NCI-H226 (cell line): Measurements from ENCODE around the gene TMOD4.
"Not testable (repeated sequence)": the region's sequence is repeated elsewhere in the genome, so short reads cannot be mapped to it uniquely, and the experiment has no call there.

Source experiments
- DNase-seq: peaks from one replicate; pipeline ENCODE4 v3.0.0-alpha.2; 2015

The TMOD4 gene

DNA sequence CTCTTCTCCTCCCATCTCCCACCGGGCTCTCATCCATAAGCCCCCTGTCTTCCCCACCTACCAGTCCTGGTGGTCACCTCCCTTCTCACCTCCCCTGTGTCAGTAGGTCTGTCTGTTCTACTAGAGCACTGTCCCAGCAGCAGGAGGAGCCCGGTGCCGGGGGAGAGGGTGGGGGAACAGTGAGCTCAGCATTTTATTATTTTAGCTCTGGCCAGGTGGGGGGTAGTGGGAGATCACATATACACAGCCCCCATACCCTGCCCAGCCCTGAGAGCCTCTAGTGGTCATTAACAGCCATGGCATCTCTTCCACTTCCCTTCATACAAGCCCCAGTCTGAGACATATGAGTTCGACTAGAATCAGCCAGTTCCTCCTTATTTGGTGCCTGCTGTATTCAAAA, at the start of gene TMOD4:
TMOD4 (minus strand) TSS at position 119 of the 400 bp plus-strand sequence. CDS start 1,106 bp downstream, outside the sequence.
- DNase-seq = no peak

DNA sequence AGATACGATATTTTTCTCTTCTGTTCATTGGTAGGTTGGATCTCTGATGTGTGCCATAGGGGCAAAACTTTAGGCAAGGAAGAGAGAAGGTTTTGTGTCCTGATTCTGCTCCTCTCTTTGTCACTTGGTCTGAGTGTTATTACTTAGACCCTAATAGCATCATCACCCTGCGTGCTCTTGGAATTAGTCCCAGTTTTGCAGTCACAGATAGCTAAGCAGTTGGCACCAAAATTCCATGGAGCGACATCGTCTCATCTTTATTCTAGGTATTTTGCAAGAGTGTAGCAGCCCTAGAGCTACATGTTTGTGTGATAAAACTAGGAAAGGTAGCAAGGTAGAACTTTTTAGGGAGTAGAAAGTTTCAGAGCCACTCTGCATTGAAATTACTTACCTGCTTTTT, 46.3 kb upstream of the TMOD4 start:
- peak; percentile 26 for DNase-seq

DNA sequence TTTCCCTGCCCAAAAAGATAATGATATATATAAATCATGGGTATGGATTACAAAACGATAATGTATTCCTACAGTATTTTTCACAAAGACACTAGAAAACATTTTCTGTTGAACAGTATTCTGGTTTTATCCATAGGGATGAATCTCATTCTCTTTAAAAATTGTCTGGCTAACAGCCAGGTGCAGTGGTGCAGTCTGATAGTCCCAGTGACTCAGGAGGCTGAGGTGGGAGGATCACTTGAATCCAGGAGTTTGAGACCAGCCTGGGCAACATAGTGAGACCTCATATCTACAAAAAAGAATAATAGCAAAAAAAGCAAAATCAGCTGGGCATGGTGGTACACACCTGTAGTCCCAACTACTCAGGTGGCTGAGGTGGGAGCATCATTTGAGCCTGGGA, 45.8 kb upstream of the TMOD4 start:
- peak; percentile 26 for DNase-seq

DNA sequence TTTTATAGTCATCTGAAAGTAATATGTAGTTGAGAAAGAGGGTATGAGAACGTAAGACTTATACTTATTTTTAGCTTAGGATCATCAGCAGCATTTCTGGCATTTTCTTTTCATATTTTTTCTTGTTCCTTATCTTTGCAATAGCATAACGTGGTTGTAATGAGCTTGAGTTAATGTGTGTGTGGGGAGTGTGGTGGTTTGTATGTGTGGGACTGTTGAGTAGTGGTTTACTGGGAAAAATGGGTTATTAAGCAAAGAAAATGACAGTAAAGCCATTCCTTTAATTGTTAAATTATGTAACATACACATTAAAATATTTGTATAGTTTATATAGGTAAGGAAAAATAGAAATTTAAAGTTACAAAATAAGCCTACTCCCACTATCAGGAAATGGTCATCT, 37.8 kb upstream of the TMOD4 start:
- DNase-seq = no peak

DNA sequence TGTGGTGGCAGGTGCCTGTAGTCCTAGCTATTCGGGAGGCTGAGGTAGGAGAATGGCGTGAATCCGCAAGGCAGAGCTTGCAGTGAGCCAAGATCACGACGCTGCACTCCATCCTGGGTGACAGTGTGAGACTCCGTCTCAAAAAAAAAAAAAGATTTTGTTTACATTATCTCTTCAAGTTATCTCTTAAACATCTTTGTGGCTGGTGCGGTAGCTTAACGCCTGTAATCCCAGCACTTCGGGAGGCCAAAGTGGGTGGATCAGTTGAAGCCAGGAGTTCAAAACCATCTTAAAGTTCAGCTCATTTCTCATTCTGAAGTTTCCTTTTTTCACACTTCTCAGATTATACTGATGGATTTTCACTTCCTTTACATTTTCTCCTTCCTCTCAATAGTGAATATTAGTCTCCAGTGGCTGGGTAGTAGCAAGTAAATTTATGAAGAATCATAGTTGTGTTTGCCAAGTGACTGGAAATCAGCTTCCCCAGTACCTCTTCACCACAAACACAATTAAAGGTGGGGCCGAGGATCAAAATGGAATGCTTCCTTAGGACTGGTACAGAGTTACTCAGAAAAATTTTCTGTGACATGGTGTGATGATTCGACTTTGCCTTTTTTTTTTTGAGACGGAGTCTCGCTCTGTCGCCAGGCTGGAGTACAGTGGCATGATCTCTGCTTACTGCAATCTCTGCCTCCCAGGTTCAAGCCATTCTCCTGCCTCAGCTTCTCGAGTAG, 36.4 kb upstream of the TMOD4 start:
- DNase-seq = no peak

DNA sequence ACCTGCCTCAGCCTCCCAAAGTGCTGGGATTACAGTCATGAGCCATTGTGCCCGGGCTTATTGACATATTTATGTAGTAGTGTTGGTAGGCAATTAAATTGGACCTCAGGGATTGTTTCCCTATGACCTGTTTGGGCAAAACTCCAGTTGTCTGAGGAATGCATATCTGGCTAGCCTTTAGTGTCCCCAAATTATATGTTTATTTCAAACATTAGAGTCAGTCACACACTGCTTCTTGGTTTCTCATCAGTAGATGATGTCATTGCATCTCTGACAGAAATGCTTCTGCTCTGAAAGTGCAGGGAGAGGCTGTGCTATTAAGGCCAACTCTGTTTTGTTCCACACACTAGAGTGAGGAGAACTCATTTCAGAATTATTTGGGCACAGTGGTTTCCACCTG, 35.0 kb upstream of the TMOD4 start:
- no peak for DNase-seq

DNA sequence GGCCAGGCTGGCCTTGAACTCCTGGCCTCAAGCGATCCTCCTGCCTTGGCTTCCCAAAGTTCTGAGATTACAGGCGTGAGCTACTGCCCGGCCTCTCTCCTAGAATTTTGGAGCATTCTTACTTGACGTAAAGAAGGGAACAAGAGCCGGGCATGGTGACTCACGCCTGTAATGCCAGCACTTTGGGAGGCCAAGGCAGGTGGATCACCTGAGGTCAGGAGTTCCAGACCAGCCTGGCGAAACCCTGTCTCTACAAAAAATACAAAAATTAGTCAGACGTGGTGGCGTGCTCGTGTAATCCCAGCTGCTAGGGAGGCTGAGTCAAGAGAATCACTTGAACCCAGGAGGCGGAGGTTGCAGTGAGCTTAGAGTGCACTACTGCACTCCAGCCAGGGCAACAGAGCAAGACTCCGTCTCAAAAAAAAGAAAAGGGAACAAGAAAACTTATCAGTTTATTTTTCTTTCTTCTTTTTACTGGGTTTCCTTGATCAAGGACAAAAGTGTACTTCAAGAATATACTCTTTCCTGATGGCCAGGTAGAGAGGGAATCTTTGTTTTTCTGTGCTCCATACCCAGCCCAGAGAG, 29.7 kb upstream of the TMOD4 start:
- not testable (repeated sequence) for DNase-seq

DNA sequence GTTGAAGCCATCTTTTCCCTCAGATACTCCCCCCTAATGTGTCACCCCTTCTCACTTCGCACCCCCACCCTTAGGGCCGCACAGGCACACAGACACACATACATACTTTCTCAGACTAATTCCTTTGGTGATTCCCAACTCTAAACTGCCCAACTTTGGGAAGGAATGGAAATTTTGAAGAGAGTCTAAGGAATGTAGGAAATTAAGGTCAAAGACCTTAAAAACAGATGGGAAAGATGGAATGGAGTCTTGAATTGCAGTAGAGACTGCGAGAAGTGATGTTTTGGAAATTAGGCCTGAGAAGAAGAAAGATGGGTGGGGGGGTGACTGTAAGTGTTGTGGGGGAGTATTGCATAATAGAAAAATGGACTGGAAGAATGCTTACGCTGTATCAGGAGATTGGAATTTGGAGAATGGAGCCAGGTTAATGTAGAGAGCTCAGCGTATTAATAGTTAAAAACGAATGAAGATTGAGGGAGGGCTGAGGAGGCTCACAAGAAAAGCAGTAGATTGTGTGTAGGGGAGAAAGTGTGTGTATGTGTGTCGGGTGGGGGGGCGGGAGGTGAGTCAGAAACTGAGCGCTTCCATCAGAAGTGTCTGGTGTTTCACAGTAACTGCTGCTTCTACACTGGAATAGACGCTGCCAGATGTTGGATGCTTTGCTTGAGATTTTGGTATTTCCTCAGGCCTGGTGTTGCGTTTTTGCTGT, 24.2 kb upstream of the TMOD4 start:
- DNase-seq = peak; percentile 95

DNA sequence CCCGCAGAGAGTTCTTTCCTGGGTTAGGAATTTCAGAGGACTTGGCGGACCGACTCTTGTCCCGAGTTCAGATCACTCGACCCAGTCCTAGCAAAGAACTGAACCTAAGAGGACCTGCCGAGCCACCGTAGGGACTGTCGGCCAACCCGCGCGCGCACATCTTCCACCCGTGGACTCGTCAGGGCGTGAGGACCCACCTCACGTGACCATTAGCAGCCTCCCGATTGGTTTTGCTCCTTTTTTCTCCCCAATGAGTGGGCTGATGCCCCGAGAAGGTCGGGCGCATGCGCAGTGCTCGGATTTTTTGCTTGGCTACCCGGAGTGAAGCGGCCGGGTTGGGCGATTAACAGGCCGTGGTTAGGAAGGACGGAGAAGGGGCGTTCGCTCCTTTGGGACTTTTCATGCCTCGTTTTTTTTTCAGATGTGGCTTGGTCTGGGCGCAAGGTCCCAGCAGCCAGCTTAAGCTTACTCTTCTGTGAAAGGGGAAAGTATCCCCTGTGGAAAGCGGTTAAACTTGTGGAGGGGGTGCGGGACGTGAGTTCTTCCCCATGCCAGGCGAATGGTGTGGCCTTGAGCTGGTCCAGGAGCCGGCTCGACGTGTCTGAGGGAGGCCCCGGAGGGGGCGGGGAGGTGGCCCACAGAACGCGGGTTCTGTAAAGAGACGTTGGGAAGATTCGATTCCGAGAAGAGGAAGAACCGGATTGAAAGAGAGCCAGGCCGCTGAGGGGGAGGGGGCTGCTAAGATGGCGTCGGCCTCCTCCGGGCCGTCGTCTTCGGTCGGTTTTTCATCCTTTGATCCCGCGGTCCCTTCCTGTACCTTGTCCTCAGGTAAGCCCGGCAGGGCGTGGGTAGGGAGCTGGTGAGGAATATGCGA, 22.7 kb upstream of the TMOD4 start, which contains the start of gene PIP5K1A:
PIP5K1A (plus strand) TSS at position 299 of the 874 bp plus-strand sequence; CDS start at position 744, 445 bp downstream.
- peak; percentile 98 for DNase-seq

DNA sequence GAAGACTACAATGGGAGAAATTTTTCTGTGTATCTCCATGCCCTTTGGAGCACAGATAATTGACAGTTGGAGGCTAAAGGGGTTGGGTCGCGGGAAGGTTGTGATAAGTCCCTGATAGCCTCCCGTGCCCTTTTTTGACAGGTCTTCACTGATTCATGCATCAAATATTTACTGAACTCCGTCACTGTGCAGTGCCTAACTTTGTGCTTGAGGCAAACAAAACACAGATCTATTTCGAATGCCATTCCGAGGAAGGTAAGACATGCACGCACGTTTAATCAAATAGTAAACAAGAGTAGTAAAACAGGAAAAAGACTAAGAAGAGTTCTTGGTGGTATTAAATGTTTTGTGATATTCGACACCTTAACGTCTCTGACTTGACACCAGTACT, 22.1 kb upstream of the TMOD4 start:
- peak; percentile 84 for DNase-seq

DNA sequence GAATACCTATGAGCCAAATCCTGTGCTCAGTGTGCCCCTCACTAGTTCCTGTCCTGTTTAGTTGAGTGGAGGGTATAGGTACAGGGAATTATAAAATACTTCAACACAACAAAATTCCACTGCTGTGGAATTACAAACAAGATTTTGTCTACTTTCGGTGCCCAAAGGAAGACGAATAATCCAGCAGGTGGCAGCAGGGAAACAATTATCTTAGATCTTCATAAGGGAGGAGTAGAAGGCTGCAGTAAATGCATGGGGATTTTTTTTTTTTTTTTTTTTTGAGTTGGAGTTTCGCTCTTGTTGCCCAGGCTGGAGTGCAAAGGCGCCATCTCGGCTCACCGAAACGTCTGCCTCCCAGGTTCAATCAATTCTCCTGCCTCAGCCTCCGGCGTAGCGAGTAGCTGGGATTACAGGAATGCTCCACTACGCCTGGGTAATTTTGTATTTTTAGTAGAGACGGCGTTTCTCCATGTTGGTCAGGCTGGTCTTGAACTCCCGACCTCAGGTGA, 20.6 kb upstream of the TMOD4 start:
- peak; percentile 78 for DNase-seq

DNA sequence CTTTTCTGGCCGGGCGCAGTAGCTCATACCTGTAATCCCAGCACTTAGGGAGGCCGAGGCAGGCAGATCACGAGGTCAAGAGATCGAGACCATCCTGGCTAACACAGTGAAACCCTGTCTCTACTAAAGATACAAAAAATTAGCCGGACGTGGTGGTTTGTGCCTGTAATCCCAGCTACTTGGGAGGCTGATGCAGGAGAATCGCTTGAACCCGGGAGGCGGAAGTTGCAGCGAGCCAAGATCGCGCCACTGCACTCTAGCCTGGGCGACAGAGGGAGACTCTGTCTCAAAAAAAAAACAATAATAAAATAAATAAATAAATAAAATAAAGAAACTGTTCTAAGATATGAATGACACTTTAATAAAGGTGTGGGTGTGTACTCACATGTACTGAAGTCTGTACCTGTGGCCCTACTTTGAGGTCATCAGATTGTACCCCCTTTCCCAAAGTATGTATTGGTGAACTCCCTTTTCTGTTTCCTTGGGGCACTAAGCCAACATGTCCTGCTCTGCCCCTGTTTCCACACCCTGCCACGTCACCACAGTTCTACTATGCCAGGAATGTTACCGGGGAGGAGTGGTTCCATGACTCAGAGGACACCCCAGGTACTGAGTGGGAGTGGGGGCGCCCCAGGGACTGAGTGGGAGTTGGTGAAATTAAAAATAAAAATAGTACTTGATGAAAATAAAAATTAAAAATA, 19.3 kb upstream of the TMOD4 start:
- peak; percentile 95 for DNase-seq

DNA sequence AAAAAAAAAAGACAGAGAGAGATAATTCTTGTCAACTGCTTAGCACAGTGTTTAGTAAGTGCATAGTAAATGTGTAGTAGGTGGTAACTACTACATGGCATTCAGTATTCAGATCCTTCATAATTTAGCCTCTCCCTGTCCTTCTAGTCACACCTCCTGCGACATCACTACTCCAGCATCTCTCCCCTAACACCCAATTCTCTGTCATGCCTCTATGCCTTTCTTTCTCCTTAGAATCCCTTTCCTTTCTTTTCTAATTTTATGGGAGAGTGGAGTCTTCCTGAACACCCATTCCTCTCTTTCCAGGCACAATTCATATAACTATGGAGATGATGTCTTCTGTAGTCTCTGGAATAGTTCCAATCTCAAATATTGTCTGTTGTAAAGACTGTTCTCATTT, 18.1 kb upstream of the TMOD4 start:
- peak; percentile 33 for DNase-seq

DNA sequence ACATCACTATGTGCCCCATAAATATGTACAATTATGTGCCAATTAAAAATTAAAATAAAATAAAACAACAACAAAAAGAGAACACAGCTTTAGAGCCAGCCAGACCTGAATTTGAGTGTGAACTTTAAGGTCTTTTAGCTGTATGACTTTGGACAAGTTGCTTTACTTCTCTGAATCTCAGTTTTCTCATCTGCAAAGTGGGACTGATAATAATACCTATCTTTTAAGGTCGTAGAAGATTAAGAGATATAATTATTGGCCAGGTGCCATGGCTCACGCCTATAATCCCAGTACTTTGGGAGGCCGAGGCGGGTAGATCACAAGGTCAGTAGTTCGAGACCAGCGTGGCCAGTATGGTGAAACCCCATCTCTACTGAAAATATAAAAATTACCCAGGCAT, 17.5 kb upstream of the TMOD4 start:
- no peak for DNase-seq

DNA sequence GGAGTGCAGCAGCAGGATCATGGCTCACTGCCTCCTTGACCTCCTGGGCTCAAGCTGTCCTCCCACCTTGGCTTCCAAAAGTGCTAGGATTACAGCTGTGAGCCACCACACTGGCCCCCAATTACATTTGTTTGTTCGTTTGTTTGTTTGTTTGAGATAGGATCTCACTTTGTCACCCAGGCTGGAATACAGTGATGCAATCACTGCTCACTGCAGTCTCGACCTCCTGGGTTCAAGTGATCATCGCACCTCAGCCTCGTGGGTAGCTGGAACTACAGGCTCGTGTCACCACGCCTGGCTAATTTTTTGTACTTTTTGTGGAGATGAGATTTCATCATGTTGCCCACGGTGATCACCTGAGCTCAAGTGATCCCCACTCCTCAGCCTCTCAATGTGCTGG, 16.3 kb upstream of the TMOD4 start:
- no peak for DNase-seq

DNA sequence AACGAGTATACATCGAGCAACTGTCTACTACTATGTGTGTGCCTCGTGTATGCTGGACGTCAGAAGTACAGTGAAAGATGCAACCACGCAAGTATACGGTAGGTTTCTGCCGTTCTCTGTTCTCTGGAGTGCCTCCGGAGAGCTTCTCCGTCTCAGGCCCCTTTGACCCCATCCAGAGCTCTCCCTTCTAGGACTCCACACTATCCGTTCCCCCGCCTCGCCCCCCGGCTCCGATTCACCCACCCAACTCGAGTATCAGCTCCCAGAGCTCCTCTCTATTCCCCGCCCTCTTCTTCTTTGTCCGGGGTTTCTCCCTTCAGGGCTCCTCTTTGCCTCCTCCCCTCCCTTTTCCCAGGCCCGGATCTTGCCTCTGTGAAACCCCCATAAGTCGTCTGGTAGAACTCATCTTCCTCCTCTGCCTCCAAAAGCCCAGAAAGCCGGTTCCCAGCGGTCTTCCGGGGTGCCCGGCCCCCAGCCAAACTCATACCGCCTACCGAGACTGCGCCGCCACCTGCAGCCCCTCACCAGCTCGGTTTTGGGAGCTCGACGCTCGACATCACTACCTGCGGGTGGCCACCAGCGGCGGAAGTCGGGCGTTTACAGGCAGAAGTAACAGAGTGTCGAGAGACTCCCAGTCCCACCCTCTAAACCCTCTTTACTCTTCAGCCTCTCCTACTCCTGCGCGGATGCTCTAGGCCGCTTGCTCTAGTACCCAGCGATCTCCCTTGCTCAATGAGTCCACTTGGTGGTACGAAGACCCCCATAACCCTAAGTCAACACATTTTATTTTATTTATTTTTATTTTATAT, 14.1 kb upstream of the TMOD4 start, which contains the start of gene VPS72:
VPS72 (minus strand) TSS at position 561 of the 809 bp plus-strand sequence; CDS start at position 485, 76 bp downstream.
- DNase-seq = peak; percentile 93

DNA sequence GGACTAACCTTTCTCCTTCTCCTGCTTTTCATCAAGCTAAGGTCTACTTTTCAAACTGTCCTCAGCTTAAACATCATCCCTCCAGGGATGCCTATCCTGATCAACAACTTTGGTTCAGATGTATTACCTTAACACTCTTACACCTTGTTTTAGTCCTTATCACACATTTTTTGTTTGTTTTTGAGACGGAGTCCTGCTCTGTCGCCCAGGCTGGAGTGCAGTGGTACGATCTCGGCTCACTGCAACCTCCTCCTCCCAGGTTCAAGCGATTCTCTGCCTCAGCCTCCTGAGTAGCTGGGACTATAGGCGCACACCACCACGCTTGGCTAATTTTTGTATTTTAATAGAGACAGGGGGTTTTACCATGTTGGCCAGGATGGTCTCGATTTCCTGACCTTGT, 12.9 kb upstream of the TMOD4 start:
- DNase-seq = not testable (repeated sequence)

DNA sequence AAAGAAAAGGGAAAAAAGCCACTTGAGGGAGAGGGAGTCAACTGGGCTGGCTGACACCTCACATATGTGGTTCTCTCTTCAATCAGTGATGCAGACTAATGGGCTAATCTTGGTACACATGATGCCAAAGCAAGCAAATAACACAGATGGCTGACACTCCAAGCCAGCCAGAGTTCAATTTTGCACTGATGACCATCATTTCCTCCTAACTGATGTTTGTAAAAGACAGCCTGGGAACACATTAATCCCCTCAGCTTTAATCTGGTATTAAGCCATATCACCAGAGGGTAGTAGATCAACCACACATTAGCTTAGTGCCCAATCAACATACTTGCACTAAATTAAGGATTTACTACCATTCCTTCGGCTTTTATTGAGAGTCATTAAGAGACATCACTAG, 11.4 kb upstream of the TMOD4 start:
- DNase-seq = no peak

DNA sequence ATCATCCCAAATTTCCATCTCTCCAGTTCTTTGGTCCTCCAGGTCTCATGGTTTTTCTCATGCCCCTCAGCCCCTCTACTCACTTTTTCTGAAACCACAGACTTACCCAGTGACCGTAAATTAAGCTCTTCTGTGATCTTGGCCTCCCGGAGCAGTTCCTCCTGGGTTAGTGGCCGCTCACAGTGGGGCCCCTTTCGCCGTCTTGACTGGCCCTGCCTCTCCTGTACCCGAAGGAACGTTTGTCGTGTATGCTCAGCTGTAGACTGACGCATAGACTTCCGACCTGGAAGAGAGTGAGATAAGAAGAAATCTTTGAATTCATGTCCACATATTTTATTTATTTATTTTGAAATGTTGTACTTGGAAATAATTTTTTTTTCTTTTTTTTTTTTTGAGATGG, 8.4 kb upstream of the TMOD4 start:
- no peak for DNase-seq

DNA sequence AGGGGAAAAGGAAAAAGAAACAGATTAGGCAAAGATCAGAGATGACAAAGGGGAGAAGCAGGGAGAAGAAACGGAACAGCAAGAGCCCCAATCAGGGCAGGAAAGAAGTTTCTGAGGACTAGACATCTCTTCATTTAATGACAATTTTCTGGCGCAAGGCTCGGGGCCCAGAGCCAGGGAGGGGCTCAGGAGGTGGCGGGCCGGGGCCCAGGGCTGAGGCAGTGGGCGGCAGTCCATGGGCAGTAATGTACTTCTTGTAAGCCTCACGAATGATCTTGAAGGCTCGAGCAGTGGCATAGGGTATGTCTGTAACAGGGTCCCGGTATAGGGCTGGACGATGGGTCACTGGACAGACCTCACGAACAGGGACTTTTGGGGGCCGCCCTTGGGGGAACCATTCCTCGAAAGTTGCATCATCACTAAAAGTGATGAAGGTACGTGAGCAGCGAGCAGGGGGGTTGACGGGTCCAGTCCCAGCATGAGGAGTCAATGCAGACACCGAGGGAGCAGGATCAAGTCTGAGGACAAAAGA, 799 bp upstream of the TMOD4 start:
- no peak for DNase-seq
